Measurements from ENCODE around the gene MED10. TPM values are rescaled to one million over a fixed set of nuclear protein-coding genes. Genes with fewer than 3 reads are reported as not detected.

The MED10 gene
- total RNA-seq, 1 donor from 2014 or later = 32.7 TPM

GRCh38 chr5:6386271-6386670 is 7.9 kb upstream of the MED10 start:
- Histone ChIP-seq H3K4me3 (no peak overlapping the region), H3K36me3 (no peaks in the 10 kb centered on the region), H3K9me3 (no peaks in the 10 kb centered on the region), H3K4me1 (no peaks in the 10 kb centered on the region), H3K27me3 (no peaks in the 10 kb centered on the region), H3K27ac (no peak overlapping the region)
- intact Hi-C loops (cut with DNase I) = no loop called here
- no peak for DNase-seq (ENCODE audit: extremely low spot score in 2 of 2)
- no peak for TF ChIP-seq POLR2AphosphoS5 (IDR thresholded peaks at IDR 0.05; ENCODE audit: insufficient read depth in 1 of 2, low read depth in 1 of 2)
- TF ChIP-seq, protein P1, sequence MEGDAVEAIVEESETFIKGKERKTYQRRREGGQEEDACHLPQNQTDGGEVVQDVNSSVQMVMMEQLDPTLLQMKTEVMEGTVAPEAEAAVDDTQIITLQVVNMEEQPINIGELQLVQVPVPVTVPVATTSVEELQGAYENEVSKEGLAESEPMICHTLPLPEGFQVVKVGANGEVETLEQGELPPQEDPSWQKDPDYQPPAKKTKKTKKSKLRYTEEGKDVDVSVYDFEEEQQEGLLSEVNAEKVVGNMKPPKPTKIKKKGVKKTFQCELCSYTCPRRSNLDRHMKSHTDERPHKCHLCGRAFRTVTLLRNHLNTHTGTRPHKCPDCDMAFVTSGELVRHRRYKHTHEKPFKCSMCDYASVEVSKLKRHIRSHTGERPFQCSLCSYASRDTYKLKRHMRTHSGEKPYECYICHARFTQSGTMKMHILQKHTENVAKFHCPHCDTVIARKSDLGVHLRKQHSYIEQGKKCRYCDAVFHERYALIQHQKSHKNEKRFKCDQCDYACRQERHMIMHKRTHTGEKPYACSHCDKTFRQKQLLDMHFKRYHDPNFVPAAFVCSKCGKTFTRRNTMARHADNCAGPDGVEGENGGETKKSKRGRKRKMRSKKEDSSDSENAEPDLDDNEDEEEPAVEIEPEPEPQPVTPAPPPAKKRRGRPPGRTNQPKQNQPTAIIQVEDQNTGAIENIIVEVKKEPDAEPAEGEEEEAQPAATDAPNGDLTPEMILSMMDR (IDR thresholded peaks at IDR 0.05) = no peak
- TF ChIP-seq POLR2A (IDR thresholded peaks at IDR 0.05) = no peak

- Histone ChIP-seq H3K27me3 (no peaks in the 10 kb centered on the region), H3K36me3 (no peaks in the 10 kb centered on the region), H3K27ac (no peak overlapping the region), H3K9me3 (no peaks in the 10 kb centered on the region), H3K4me1 (no peaks in the 10 kb centered on the region), H3K4me3 (no peak overlapping the region)
- DNase-seq (ENCODE audit: extremely low spot score in 2 of 2) = peak in 1 of 2 donors; percentile 77
- intact Hi-C loops (cut with DNase I) = no loop called here
- TF ChIP-seq, protein P1 (IDR thresholded peaks at IDR 0.05) = no peak
- TF ChIP-seq POLR2A (IDR thresholded peaks at IDR 0.05) = no peak
- TF ChIP-seq POLR2AphosphoS5 (IDR thresholded peaks at IDR 0.05; ENCODE audit: insufficient read depth in 1 of 2, low read depth in 1 of 2) = no peak
Measured at GRCh38 chr5:6384856-6385255, 6.5 kb upstream of the MED10 start.

DNA sequence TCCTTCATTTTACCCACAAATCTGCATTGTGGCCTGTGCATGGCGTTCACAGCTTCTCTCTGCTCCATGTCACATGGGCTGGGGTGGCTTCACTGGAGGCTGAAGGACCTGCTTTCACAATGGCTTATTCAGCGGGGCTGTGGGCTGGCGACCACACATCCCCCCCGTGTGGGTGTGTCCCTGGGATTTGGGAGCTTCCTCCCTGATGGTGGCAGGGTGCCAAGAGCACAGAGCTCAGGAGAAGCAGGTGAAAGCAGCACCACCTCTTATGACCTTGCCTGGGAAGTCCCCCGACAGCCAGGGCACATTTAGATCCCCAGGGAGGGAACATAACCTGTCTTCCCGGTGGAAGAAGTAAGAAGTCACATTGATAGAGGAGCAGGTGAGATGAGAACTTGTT is 5.0 kb upstream of the MED10 start:
- Histone ChIP-seq H3K27ac (no peak overlapping the region), H3K36me3 (no peaks in the 10 kb centered on the region), H3K9me3 (no peaks in the 10 kb centered on the region), H3K4me1 (peaks cover 8% of the 10 kb centered on the region), H3K27me3 (no peaks in the 10 kb centered on the region), H3K4me3 (no peak overlapping the region)
- intact Hi-C loops (cut with DNase I) = no loop called here
- TF ChIP-seq POLR2AphosphoS5 (IDR thresholded peaks at IDR 0.05; ENCODE audit: insufficient read depth in 1 of 2, low read depth in 1 of 2) (no peak), POLR2A (IDR thresholded peaks at IDR 0.05) (no peak)
- DNase-seq (ENCODE audit: extremely low spot score in 2 of 2) = peak; percentile 55 to 60

DNA sequence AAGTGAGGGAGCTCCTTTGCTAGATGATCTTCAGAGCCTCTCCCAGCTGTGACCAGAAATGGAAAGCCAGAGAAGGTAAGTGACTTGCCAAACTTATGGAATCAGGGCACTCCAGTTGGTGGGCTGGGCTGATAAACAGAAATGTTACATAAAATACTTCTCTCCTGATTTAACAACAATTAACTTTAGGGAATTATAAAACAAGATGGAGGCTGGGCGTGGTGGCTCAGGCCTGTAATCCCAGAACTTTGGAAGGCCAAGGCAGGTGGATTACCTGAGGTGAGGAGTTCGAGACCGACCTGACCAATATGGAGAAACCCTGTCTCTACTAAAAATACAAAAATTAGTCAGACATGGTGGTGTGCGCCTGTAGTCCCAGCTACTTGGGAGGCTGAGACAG is 899 bp upstream of the MED10 start:
- H3K27me3 ChIP-seq = no peaks in the 10 kb centered on the region
- intact Hi-C loops (cut with DNase I) = no loop called here
- peak overlapping the region; percentile 33 for H3K27ac ChIP-seq
- peak; percentile 40 to 54 for DNase-seq (ENCODE audit: extremely low spot score in 2 of 2)
- peak overlapping the region in 1 of 2 donors; percentile 83 for H3K4me3 ChIP-seq
- no peak for TF ChIP-seq POLR2AphosphoS5 (IDR thresholded peaks at IDR 0.05; ENCODE audit: insufficient read depth in 1 of 2, low read depth in 1 of 2)
- TF ChIP-seq, protein P1 (IDR thresholded peaks at IDR 0.05) = no peak
- no peak for TF ChIP-seq POLR2A (IDR thresholded peaks at IDR 0.05)
- H3K9me3 ChIP-seq = no peaks in the 10 kb centered on the region
- H3K4me1 ChIP-seq = peaks cover 29% of the 10 kb centered on the region
- H3K36me3 ChIP-seq = peaks cover 0 to 14% of the 10 kb centered on the region in 2 donors

DNA sequence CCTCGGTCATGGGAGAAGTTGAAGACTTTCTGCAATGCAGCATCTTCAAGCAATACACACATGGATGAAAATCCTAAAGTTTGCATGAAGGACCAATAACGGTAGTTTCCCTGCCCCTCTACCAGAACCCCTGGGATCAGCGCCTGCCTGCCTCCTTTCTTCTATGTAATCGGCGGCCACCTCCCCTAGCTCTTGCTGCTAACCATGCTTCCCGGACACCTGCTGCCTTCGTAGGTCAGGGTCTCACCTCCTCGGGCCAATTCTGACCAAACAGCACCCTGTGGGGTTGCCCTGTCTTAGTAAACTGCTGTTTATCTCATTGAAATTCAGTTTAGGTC is 388 bp upstream of the MED10 start:
- H3K36me3 ChIP-seq = peaks cover 0 to 19% of the 10 kb centered on the region in 2 donors
- TF ChIP-seq POLR2AphosphoS5 (IDR thresholded peaks at IDR 0.05; ENCODE audit: insufficient read depth in 1 of 2, low read depth in 1 of 2) (no peak), POLR2A (IDR thresholded peaks at IDR 0.05) (no peak)
- TF ChIP-seq, protein P1 (IDR thresholded peaks at IDR 0.05) = no peak
- no peaks in the 10 kb centered on the region for H3K27me3 ChIP-seq
- DNase-seq (ENCODE audit: extremely low spot score in 2 of 2) = no peak
- no peaks in the 10 kb centered on the region for H3K9me3 ChIP-seq
- H3K4me1 ChIP-seq = peaks cover 29% of the 10 kb centered on the region
- peak overlapping the region; percentile 83 to 99 for H3K4me3 ChIP-seq
- H3K27ac ChIP-seq = peak overlapping the region; percentile 33
- intact Hi-C loops (cut with DNase I) = no loop called here
